Hepatocyte (in vitro differentiated cells): ENCODE results near the gene DYRK1A. TPM values are rescaled to one million over a fixed set of nuclear protein-coding genes. Genes with fewer than 3 reads are reported as not detected.

Experiments used
- DNase-seq: peaks from one replicate; pipeline ENCODE4 v3.0.0-alpha.2; 2016; ENCODE audit warnings: low spot score
- H2AFZ ChIP-seq: fragments of 200-600 bp; sonication (generic); 2 replicates; pipeline ENCODE4 v1.6.0; 2016; ENCODE audit warnings: antibody characterized with exemption, mild to moderate bottlenecking
- H3K27ac ChIP-seq: fragments of 200-600 bp; sonication (generic); 2 replicates; pipeline ENCODE4 v1.5.1; 2016; ENCODE audit warnings: mild to moderate bottlenecking
- H3K27me3 ChIP-seq: fragments of 200-600 bp; sonication (generic); 2 replicates; pipeline ENCODE4 v1.6.1; 2016
- H3K36me3 ChIP-seq: fragments of 200-600 bp; sonication (generic); replicated peaks from 2 replicates; pipeline ENCODE4 v1.5.1; 2016; ENCODE audit warnings: low read depth; ENCODE audit not compliant: insufficient read depth
- H3K4me1 ChIP-seq: fragments of 200-600 bp; sonication (generic); 2 replicates; pipeline ENCODE4 v1.5.1; 2016; ENCODE audit warnings: mild to moderate bottlenecking, moderate library complexity; ENCODE audit not compliant: insufficient read depth
- H3K4me2 ChIP-seq: fragments of 200-600 bp; sonication (generic); 2 replicates; pipeline ENCODE4 v1.6.0; 2016
- H3K4me3 ChIP-seq: fragments of 200-600 bp; sonication (generic); 2 replicates; pipeline ENCODE4 v1.5.1; 2016; ENCODE audit warnings: mild to moderate bottlenecking
- H3K79me2 ChIP-seq: fragments of 200-600 bp; sonication (generic); 2 replicates; pipeline ENCODE4 v1.6.0; 2017; ENCODE audit warnings: mild to moderate bottlenecking
- H3K9me2 ChIP-seq: fragments of 200-600 bp; sonication (generic); replicated peaks from 2 replicates; pipeline ENCODE4 v1.6.0; 2017; ENCODE audit warnings: mild to moderate bottlenecking; ENCODE audit not compliant: insufficient read depth
- H3K9me3 ChIP-seq: fragments of 200-600 bp; sonication (generic); 2 replicates; pipeline ENCODE4 v1.5.1; 2016; ENCODE audit warnings: low read depth, mild to moderate bottlenecking
- H4K20me1 ChIP-seq: fragments of 200-600 bp; sonication (generic); 2 replicates; pipeline ENCODE4 v1.6.0; 2016; ENCODE audit warnings: mild to moderate bottlenecking; ENCODE audit not compliant: insufficient read depth, poor library complexity, severe bottlenecking
- CTCF ChIP-seq: fragments of 200-600 bp; sonication (generic); IDR thresholded peaks from 2 replicates; pipeline ENCODE4 v1.5.1; 2016; ENCODE audit warnings: antibody characterized with exemption, mild to moderate bottlenecking; ENCODE audit not compliant: poor library complexity
- EZH2 ChIP-seq: fragments of 200-600 bp; sonication (generic); IDR thresholded peaks from 2 replicates; pipeline ENCODE4 v1.6.1; 2016; ENCODE audit warnings: antibody characterized with exemption, mild to moderate bottlenecking, borderline replicate concordance
- EZH2phosphoT487 ChIP-seq: fragments of 200-600 bp; sonication (generic); IDR thresholded peaks from one replicate; pipeline ENCODE4 v1.6.1; 2018; ENCODE audit warnings: antibody characterized with exemption, mild to moderate bottlenecking, low read depth, moderate library complexity; ENCODE audit not compliant: unreplicated experiment, severe bottlenecking
- WGBS: methylation state at CpG from one replicate; pipeline ENCODE4 v1.1.6; 2016; ENCODE audit warnings: low lambda C conversion rate; ENCODE audit errors: missing lambda C conversion rate; 5-methylcytosine and 5-hydroxymethylcytosine counted together
- polyA plus RNA-seq: library from polyadenylated mRNA; unstranded; fragments of >200 nt; fragmentation: Nextera tagmentation; extraction: Ambion mirVana; gene quantifications from 2 replicates; pipeline ENCODE4 v1.2.1, GENCODE V29; 2016
- total RNA-seq: library from RNA; depleted of rRNA; stranded (reverse); fragments of >200 nt; gene quantifications from 2 replicates; pipeline ENCODE4 v1.2.3, GENCODE V29; 2014

DYRK1A gene
- total and polyA plus RNA-seq, 2 experiments from 2014 or later: 4.9 to 85.2 TPM

DNA sequence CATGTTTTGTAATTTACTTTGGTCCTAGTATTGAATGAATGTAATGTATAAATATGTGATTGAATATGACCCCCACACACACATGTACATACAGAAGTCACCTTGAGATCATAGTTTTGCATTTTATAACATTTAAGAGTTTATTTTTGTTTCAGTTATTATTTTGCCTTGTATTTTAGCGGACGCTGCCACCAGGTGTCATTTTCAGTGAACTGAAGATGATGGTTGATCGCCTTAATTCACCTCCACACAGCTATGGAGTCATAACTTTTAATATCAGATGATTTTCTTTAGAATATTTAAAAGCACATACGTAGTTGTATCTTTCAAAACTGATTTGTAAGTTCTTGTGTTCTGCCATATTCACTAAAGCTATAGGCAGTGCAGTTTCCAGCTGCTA, 130.4 kb downstream of the DYRK1A start:
- no peak overlapping the region for H3K4me2 ChIP-seq
- no peak overlapping the region for H3K4me3 ChIP-seq
- peak; percentile 35 for TF ChIP-seq CTCF
- no peak for TF ChIP-seq EZH2phosphoT487
- TF ChIP-seq EZH2: no peak
- no peaks in the 10 kb centered on the region for H3K4me1 ChIP-seq
- WGBS: 82% methylated on average over 4 of the region's 4 CpGs
- no peaks in the 10 kb centered on the region for H3K9me3 ChIP-seq
- no peaks in the 10 kb centered on the region for H3K9me2 ChIP-seq
- no peak overlapping the region for H2AFZ ChIP-seq
- DNase-seq: no peak
- H3K79me2 ChIP-seq: peaks cover 27% of the 10 kb centered on the region
- no peaks in the 10 kb centered on the region for H3K27me3 ChIP-seq
- no peaks in the 10 kb centered on the region for H3K36me3 ChIP-seq
- H4K20me1 ChIP-seq: peaks cover 3% of the 10 kb centered on the region
- no peak overlapping the region for H3K27ac ChIP-seq

GRCh38 chr21:37498664-37499063, 132.1 kb downstream of the DYRK1A start:
- Histone ChIP-seq H3K27ac (no peak overlapping the region), H3K9me2 (no peaks in the 10 kb centered on the region), H3K4me1 (no peaks in the 10 kb centered on the region), H3K79me2 (peaks cover 38% of the 10 kb centered on the region), H3K4me2 (no peak overlapping the region), H3K9me3 (no peaks in the 10 kb centered on the region), H3K36me3 (no peaks in the 10 kb centered on the region), H3K4me3 (no peak overlapping the region), H2AFZ (no peak overlapping the region), H4K20me1 (peaks cover 3% of the 10 kb centered on the region), H3K27me3 (no peaks in the 10 kb centered on the region)
- no peak for DNase-seq
- TF ChIP-seq CTCF: no peak
- no peak for TF ChIP-seq EZH2phosphoT487
- no peak for TF ChIP-seq EZH2
- 90% methylated on average over 1 of the region's 1 CpG for WGBS

DNA sequence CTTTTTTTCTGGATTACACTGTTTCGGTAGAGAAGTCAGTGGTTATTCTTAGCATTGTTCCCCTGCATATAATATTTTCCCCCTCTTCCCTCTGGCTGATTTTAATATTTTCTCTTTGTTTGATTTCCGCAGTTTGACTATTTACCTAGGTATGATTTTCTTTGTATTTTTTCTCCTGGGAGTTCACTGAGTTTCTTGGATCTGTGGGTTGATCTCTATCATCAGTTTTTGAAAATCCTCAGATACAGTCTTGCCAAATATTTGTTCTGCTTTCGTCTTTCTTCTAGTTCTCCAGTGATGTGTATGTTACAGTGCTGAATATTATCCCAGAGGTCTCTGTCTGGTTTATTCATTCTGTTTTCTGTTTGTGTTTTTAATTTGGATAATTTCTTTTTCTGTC, 136.4 kb downstream of the DYRK1A start:
- Histone ChIP-seq H3K4me3 (no peak overlapping the region), H3K79me2 (peaks cover 57% of the 10 kb centered on the region), H3K9me2 (no peaks in the 10 kb centered on the region), H3K4me1 (no peaks in the 10 kb centered on the region), H3K27ac (no peak overlapping the region), H4K20me1 (peaks cover 3% of the 10 kb centered on the region), H3K4me2 (no peak overlapping the region), H3K9me3 (no peaks in the 10 kb centered on the region), H3K36me3 (peaks cover 5% of the 10 kb centered on the region), H2AFZ (no peak overlapping the region), H3K27me3 (no peaks in the 10 kb centered on the region)
- TF ChIP-seq EZH2phosphoT487: no peak
- TF ChIP-seq CTCF: no peak
- no peak for TF ChIP-seq EZH2
- DNase-seq: no peak
- 92% methylated on average over 3 of the region's 3 CpGs for WGBS
